ENCODE results near the gene HOXD3. TPM values are rescaled to one million over a fixed set of nuclear protein-coding genes. Genes with fewer than 3 reads are reported as not detected.

The HOXD3 gene
- total RNA-seq (10 to 100 TPM in 4 of 9 donors, 1 to 10 TPM in 5; 3.3 to 41.3 (median 9.7) TPM), polyA plus RNA-seq (10 to 100 TPM in 2 of 3 donors, 1 to 10 TPM in 1; 2.0 to 15.9 (median 12.5) TPM)
- long read RNA-seq, donor 1, partial matches to known transcripts, result 0 of 2 reads
- long read RNA-seq, donor 1, other reads (novel, unspliced or antisense), result 0 of 2 reads
- long read RNA-seq, donor 2, result 0 reads
- long read RNA-seq, donor 3, result 0 reads
- long read RNA-seq, donor 4, result 0 reads
- long read RNA-seq, donor 5, transcript HOXD3-204 (2 exons, 1,055 nt), result major isoform, 5 of 8 reads
- long read RNA-seq, donor 5, partial matches to known transcripts, result 0 of 8 reads
- long read RNA-seq, donor 5, other reads (novel, unspliced or antisense), result 3 of 8 reads
- long read RNA-seq, donor 6, result 0 reads
- long read RNA-seq, donor 7, result 0 reads
- long read RNA-seq, donor 8, partial matches to known transcripts, result 0 of 2 reads
- long read RNA-seq, donor 8, other reads (novel, unspliced or antisense), result 0 of 2 reads
- long read RNA-seq, donor 9, partial matches to known transcripts, result 0 of 1 reads
- long read RNA-seq, donor 9, other reads (novel, unspliced or antisense), result 0 of 1 reads
- long read RNA-seq, donor 10, result 0 reads

GRCh38 chr2:176156807-176157498 is at the start of gene HOXD3:
Gene HOXD3 (plus strand): TSS chr2:176157307. CDS start chr2:176169115, 11,808 bp downstream.
- intact Hi-C loops (cut with DNase I), result no loop called here
- no peaks in the 10 kb centered on the region for H3K9me3 ChIP-seq (replicated peaks in 1 of 3)
- no peaks in the 10 kb centered on the region for H3K4me1 ChIP-seq (replicated peaks in 1 of 2)
- 44 to 66% (median 51%) methylated on average over 47 to 48 of the region's 48 CpGs for WGBS, 4 donors
- no peak within 1 kb of the TSS for H3K27ac ChIP-seq
- no peaks in the 10 kb centered on the region for H3K27me3 ChIP-seq
- H3K36me3 ChIP-seq (replicated peaks in 1 of 2), result peaks cover 0 to 30% of the 10 kb centered on the region in 2 donors
- no peak for TF ChIP-seq CTCF (IDR thresholded peaks at IDR 0.05)
- TF ChIP-seq POLR2A (IDR thresholded peaks at IDR 0.05), result no peak
- no peak for DNase-seq
- no peak within 1 kb of the TSS for H3K4me3 ChIP-seq

GRCh38 chr2:176107731-176108181 is 49.4 kb upstream of the HOXD3 start:
- intact Hi-C loops (cut with DNase I), result no loop called here
- 0 to 2% (median 2%) methylated on average over 3 to 59 of the region's 59 CpGs; no CpG with 5 or more reads in 1 of the 4 donors for WGBS, 4 donors
- TF ChIP-seq POLR2A (IDR thresholded peaks at IDR 0.05) (no peak), CTCF (IDR thresholded peaks at IDR 0.05) (no peak)
- Histone ChIP-seq H3K4me3 (no peak overlapping the region), H3K4me1 (replicated peaks in 1 of 2) (peaks cover 7 to 19% of the 10 kb centered on the region in 2 donors), H3K9me3 (replicated peaks in 1 of 3) (no peaks in the 10 kb centered on the region), H3K27me3 (peaks cover 96% of the 10 kb centered on the region), H3K27ac (no peak overlapping the region), H3K36me3 (replicated peaks in 1 of 2) (no peaks in the 10 kb centered on the region)
- peak in 1 of 7 donors; percentile 12 for DNase-seq

GRCh38 chr2:176109192-176109901 is 47.8 kb upstream of the HOXD3 start:
- peaks cover 1 to 13% of the 10 kb centered on the region in 2 donors for H3K4me1 ChIP-seq (replicated peaks in 1 of 2)
- intact Hi-C loops (cut with DNase I), result no loop called here
- 28 to 29% (median 29%) methylated on average over 23 to 26 of the region's 26 CpGs for WGBS, 4 donors
- no peaks in the 10 kb centered on the region for H3K9me3 ChIP-seq (replicated peaks in 1 of 3)
- H3K4me3 ChIP-seq, result no peak overlapping the region
- no peaks in the 10 kb centered on the region for H3K36me3 ChIP-seq (replicated peaks in 1 of 2)
- no peak overlapping the region for H3K27ac ChIP-seq
- TF ChIP-seq CTCF (IDR thresholded peaks at IDR 0.05) (no peak), POLR2A (IDR thresholded peaks at IDR 0.05) (no peak)
- peaks cover 96% of the 10 kb centered on the region for H3K27me3 ChIP-seq
- DNase-seq, result no peak
